K562 (cell line): Measurements from ENCODE around the gene IRF2BP2.

Source experiments
- ATF3 ChIP-seq, 2 experiments: fragments of 450-650 bp in 1 of 2; sonication (generic) in 1 of 2; formaldehyde crosslinking in 1 of 2; IDR thresholded peaks in 1 of 2; conservative IDR thresholded peaks in 1 of 2; 2 replicates each; pipeline versions ENCODE4 v1.6.1 to v1.8.1; 2016 to 2023; ENCODE audit warnings: mild to moderate bottlenecking in 2 of 2, moderate library complexity in 2 of 2, inconsistent platforms in 1 of 2, missing genetic modification reagents in 1 of 2
- EZH2 ChIP-seq: IDR thresholded peaks from 2 replicates; pipeline ENCODE4 v1.6.1; 2012; ENCODE audit warnings: low read depth, mild to moderate bottlenecking, inconsistent platforms, low read length, borderline replicate concordance
- NFRKB ChIP-seq: fragments of 450-650 bp; IDR thresholded peaks from 2 replicates; pipeline ENCODE4 v1.6.1; 2016; ENCODE audit warnings: low read depth
- RCOR1 ChIP-seq, 2 experiments: IDR thresholded peaks; 2 replicates each; pipeline ENCODE4 v1.6.1; 2012; ENCODE audit warnings: low read depth in 2 of 2, low read length in 2 of 2, borderline replicate concordance in 1 of 2, improper control_type of control experiment in 1 of 2
- REST ChIP-seq, 2 experiments: fragments of 450-650 bp; formaldehyde crosslinking in 1 of 2; IDR thresholded peaks; 2 replicates each; pipeline versions ENCODE4 v1.4.0 to v1.6.1; 2014 to 2020; ENCODE audit warnings: mild to moderate bottlenecking in 2 of 2, borderline replicate concordance in 1 of 2, low read depth in 1 of 2
- TARDBP ChIP-seq: fragments of 450-650 bp; IDR thresholded peaks from 2 replicates; pipeline ENCODE4 v1.6.1; 2016
- TF ChIP-seq, protein P1 (sequence below), 3 experiments: IDR thresholded peaks in 2 of 3; conservative IDR thresholded peaks in 1 of 3; 2 replicates each; pipeline ENCODE4 v1.5.1; 2011 to 2012; ENCODE audit warnings: low read length in 3 of 3, mild to moderate bottlenecking in 3 of 3, control low read depth in 2 of 3, improper control_type of control experiment in 1 of 3, inconsistent platforms in 1 of 3, low read depth in 1 of 3, mixed read lengths in 1 of 3, moderate library complexity in 1 of 3; ENCODE audit not compliant: insufficient read depth in 2 of 3

- TF ChIP-seq EZH2 (no peak), REST (IDR thresholded peaks at IDR 0.05; ENCODE audit: borderline replicate concordance) (no peak), REST (CRISPR knock-in tag; IDR thresholded peaks at IDR 0.05; ENCODE audit: low read depth) (no peak), RCOR1 (IDR thresholded peaks at IDR 0.05; ENCODE audit: borderline replicate concordance in 1 of 2, low read depth in 2 of 2, low read length in 2 of 2) (0 out of 4 replicates have a peak, but pooled peaks of 1 of the 2 experiments have one; percentile 19), TARDBP (no peak), NFRKB (no peak), ATF3 (IDR thresholded peaks at IDR 0.05) (no peak), ATF3 (CRISPR knock-in tag; conservative IDR thresholded peaks at IDR 0.05) (no peak)
- TF ChIP-seq, protein P1, sequence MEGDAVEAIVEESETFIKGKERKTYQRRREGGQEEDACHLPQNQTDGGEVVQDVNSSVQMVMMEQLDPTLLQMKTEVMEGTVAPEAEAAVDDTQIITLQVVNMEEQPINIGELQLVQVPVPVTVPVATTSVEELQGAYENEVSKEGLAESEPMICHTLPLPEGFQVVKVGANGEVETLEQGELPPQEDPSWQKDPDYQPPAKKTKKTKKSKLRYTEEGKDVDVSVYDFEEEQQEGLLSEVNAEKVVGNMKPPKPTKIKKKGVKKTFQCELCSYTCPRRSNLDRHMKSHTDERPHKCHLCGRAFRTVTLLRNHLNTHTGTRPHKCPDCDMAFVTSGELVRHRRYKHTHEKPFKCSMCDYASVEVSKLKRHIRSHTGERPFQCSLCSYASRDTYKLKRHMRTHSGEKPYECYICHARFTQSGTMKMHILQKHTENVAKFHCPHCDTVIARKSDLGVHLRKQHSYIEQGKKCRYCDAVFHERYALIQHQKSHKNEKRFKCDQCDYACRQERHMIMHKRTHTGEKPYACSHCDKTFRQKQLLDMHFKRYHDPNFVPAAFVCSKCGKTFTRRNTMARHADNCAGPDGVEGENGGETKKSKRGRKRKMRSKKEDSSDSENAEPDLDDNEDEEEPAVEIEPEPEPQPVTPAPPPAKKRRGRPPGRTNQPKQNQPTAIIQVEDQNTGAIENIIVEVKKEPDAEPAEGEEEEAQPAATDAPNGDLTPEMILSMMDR (IDR thresholded peaks at IDR 0.05 in 2 of 3, conservative IDR thresholded peaks at IDR 0.05 in 1 of 3; ENCODE audit: insufficient read depth in 2 of 3, low read depth in 1 of 3, low read length in 3 of 3), result no peak
Observed at GRCh38 chr1:234614081-234614489, 4.1 kb upstream of the IRF2BP2 start.
